Activated CD4-positive, alpha-beta T cell treated with anti-CD3 and anti-CD28 coated beads for 48 hours (primary cell): ENCODE results near the gene ERVH48-1.
A peak's percentile ranks its signal among the peaks of the same experiment; 100 is the strongest.
"Not testable (repeated sequence)": the region's sequence is repeated elsewhere in the genome, so short reads cannot be mapped to it uniquely, and the experiment has no call there.

ENCODE experiments used
- DNase-seq: peaks from one replicate; pipeline ENCODE4 v3.0.0-alpha.2; 2020

Gene ERVH48-1

DNA sequence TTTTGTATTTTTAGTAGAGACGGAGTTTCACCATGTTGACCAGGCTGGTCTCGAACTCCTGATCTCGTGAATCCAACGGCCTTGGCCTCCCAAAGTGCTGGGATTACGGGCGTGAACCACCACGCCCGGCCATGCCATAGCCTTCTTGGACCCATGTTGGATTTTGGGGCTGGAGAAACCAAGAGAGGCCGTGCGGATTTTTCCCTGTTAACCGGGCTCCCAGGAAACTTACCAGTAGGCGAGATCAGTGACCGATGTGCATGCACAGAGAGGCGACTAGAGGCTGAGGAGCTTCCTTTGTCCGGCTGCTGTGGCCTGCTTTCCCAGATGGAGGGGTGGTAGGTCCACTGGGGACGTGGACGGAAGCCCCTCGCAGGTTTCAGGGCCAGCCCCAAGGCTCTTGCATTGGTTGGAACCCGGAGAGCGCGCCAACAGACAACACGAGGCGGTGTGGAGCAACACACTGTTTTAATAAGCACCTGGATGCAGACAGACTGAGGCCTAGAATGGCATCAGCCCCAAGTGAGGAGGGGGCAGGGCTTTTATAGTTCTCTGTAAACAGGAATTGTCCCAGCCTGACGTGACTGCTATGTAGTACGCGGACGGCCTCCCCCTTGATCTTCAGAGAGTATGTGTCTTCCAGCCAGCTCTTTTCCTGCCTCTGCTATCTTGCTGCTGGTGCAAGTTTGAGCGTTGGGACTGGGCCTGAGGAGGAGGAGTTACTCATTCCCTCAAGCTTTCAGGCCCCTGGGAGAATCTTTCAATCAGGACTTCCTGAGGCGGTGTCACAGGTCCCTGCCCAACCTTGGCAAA lies at the start of gene ERVH48-1:
Gene ERVH48-1, minus strand, starts transcription at position 517 of the 813 bp plus-strand sequence. CDS start 6,624 bp downstream, outside the sequence.
- DNase-seq = no peak

DNA sequence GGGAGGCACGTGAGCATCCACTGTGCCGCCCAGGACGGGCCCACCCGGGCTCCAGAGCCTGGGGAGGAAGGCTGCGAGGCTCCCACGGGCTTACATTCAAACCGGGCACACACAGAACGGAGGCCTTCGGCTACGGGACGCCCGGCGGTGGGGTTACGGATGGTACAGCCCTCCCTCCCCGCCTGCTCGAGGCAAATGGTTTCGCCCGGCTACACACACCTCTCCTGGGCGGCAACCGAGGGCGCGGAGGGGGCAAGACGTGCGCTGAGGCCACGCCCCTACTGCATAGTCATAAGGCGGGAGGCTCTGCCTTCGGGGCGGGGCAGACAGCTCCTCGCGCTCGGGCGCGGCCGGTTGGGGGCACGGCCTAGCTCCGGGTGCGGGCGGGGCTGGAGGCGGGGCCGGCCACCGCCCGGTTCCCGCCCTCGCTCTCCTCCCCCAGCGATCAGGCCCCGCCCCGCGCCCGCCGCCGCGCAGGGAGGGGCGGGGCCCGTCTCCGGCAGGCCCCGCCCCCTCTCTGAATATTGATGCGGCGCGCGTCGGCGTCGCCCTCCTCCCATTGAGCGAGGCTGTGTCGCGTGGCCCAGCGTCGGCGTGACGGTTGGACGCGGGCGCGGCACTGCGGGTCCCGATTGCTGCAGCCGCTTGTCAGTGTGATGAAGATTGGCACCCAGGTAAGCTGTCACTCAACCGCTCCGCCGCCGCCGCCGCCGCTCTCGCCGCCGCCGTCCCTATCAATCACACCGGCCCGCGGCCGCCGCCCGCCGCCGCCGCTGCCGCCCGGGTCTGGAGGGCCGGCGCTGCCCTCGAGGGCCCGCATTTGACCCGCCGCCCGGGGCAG lies 48.8 kb upstream of the ERVH48-1 start, which contains the start of gene PKNOX1:
Gene PKNOX1, plus strand, starts transcription at position 572 of the 841 bp plus-strand sequence. CDS start 29,820 bp downstream, outside the sequence.
- DNase-seq = peak; percentile 99

DNA sequence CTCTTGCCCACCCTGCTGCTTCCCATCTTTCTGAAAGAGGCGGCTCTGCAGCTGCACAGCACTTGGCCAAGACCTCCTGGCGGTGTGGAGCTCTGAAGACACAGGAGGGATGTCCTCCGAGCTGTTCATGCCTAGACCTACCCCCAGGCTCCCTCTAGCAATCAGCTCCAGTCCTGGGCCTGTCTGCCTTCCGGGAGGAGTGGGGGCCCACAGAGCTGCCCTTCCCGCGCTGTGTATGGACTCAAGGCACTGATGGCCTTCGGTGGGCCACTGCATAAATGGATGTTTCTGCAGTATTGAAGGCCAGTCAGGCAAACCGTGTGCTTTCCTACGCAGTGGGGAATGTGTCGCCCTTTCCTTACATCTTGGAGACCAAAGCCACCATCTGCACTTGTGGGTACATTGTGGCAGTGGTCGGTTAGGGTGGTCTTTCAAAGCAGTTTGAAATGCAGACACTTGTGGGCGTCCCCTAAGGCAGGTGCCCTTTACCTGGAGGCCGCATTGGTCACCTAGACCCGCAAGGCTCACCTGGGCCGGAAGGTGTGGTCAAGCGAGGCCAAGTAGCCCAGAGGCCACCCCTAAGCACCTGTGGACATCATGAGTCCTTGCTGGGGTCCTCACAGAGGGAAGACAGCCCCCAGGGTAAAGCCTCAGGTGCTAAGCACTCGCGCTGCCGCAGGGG lies 48.0 kb upstream of the ERVH48-1 start:
- no peak for DNase-seq

DNA sequence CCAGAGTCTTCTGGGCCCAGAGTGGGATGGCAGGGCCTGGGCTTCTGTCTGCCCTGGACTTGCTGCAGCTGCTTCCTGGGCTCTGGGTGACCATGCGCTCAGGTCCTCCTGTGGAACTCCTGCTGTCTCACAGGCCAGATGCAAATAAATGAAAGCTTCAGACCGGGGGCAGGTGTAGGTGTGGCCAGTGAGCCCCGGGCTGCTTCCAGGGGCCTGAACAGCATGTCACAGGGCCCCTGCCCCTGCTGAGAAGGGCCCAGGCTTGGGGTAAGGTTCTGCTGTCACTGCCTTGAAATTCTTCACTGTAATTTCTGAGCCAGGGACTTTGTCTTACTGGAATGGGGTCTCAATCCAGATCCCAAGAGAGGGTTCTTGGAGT lies 46.5 kb upstream of the ERVH48-1 start:
- no peak for DNase-seq

DNA sequence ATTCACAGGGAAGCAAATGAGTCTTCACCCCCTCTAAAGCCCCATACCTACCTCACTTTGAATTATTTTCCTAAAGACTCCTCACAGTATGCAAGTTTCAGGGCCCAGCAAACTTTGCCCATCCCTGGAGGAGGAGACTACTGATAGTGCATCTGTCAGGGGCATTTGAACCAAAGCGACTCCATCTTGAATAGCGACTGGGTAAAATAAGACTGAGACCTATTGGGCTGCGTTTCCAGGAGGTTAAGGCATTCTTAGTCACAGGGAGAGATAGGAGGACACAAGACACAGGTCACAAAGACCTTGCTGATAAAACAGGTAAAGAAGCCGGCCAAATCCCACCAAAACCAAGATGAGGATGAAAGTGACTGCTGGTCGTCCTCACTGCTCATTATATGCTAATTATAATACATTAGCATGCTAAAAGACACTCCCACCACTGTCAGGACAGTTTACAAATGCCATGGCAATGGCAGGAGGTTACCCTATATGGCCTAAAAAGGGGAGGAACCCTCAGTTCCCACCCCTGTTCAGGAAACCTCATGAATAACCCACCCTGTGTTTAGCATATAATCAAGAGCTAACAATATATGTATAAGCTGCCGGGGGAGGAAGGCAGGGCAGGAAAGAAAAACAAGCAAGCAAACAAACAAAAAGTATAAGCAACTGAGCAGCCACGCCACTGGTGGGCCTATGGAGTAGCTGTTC lies 45.7 kb upstream of the ERVH48-1 start:
- no peak for DNase-seq

DNA sequence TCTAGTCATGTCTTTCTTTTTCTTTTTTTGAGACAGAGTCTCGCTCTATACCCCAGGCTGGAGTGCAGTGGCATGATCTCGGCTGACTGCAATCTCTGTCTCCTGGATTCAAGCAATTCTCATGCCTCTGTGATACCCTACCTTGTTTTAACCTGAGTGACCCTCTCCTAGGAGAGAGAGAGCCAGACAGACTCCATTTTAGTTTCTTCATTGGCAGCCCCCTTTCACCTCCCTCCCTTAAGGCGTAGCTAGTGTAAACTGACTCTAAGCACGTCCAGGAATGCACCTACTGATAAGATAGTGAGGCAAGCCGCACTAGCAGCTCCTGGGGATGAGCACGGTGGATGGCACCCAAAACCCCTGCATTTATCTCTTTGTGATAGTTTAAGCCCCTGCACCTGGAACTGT lies 43.8 kb upstream of the ERVH48-1 start:
- DNase-seq = no peak

DNA sequence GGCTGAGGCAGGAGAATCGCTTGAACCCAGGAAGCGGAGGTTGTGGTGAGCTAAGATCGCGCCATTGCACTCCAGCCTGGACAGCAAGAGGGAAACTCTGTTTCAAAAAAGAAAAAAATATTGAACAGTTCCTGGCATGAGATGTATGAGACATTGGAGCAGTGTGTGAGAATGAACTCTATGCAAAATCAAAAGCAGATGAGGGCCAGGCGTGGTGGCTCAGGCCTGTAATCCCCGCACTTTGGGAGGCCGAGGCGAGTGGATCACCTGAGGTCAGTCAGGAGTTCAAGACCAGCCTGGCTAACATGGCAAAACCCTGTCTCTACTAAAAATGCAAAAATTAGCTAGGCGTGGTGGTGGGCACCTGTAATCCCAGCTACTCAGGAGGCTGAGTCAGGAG lies 42.2 kb upstream of the ERVH48-1 start:
- not testable (repeated sequence) for DNase-seq

DNA sequence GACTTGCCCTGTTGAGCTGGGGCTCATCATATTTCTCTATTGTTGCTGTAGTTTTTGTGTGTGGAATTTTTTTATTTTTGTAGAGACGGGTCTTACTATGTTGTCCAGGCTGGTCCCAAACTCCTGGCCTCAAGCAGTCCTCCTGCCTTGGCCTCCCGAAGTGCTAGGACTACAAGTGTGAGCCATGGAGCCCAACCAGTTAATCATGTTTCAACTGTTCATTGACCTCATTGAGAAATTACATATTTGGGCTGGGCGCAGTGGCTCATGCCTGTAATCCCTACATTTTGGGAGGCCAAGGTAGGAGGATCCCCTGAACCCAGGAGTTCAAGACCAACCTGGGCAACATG lies 39.8 kb upstream of the ERVH48-1 start:
- no peak for DNase-seq

DNA sequence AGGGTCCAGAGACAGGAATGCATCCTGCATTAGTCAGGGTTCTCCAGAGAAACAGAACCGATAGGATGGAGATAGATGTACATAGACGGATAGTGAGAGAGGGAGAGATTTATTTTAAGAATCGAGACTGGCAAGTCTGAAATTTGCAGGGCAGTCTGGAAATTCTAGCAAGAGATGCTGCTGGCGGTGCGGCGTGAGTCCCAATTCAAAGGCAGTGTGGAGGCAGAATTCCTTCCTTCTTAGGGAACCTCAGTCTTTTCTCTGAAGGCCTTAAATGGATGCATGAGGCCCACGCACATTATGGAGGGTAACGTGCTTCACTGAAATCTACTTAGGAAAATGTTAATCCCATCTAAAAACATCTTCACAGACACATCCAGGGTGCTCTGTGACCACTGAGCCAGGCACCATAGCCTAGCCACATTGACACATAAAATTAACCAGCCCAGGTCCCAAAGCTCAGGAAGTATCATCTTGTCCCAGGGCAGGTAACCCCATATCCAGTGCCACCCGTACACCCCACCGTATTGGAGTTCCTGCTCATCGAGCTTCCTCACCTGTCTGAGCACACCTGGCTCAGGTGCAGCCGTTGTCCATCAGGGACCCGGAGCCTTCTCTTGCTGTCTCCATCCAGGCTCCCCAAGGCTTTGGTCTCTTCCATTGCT lies 39.2 kb upstream of the ERVH48-1 start:
- no peak for DNase-seq

DNA sequence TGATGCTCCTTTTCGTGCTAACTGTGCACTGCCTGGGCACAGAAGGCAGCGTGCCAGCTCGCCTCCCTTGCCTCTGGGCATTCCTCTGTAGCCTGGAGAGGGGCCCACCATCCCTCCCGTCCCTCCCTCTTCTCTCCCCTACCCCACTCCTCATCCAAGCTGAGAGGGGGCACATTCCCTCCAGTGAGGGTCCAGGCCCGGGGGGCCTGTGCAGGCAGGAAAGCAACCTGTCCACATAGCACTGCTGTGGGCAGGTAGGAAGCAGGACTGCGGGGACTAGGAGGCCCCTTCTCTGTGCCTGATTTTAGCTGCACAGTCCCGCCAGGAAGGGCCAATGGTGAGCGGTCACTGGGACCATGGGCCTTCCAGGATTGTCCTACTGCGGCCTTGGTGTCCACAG lies 38.7 kb upstream of the ERVH48-1 start:
- no peak for DNase-seq

DNA sequence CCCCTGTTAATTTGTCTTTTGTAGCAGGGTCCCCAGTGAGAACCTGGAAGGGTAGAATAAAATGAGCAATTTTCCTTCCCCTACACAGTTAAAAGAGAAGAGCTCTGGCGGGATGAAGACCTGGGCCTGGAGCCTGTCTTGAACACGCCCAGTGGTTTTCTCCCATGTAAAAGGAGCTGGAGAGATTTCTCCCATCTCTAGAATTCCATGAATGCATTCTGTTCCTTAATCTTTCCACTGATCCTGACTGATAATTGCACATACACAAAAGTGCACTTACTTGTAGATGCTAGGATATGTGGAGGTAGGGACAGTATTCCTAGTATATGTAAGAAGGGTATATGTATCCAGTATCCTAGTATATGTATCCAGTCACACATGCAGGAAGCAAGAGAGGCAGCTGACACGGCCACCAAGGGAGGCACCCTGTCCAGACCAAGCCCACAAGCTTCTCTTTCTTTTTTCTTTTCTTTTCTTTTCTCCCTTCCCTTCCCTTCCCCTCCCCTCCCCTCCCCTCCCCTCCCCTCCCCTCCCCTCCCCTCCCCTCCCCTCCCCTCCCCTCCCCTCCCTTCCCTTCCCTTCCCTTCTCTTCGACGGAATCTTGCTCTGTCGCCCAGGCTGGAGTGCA lies 37.1 kb upstream of the ERVH48-1 start:
- DNase-seq = no peak

DNA sequence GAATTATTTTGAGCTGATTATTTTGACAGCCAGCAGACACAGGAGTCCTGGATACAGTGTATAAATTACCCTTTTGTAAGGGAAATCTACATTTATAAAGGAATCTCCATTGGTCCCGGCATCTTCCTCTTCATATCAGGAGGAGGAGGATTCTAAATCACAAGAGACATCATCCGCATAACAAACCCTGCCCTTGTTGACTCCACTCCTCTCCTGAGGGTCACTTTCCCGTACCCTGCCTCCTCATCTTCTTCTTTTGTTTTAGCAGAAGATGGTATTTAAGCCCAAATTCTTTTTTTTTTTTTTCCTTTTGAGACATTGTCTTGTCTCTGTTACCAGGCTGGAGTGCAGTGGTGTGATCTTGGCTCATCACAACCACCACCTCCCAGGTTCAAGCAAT lies 34.3 kb upstream of the ERVH48-1 start:
- no peak for DNase-seq

DNA sequence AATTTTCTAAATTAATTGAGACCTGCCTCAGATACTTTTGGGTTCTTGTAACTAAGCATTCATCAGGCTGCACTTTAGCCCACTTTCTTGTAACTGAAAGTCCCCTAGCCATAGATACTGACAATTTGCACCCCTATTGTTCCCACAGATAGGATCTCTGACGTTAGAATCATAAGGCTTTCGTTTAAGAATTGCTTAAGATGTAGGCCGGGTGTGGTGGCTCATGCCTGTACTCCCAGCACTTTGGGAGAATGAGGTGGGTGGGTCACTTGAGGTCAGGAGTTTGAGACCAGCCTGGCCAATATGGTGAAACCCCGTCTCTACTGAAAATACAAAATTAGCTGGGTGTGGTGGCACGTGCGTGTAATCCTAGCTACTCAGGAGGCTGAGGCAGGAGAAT lies 32.7 kb upstream of the ERVH48-1 start:
- not testable (repeated sequence) for DNase-seq

DNA sequence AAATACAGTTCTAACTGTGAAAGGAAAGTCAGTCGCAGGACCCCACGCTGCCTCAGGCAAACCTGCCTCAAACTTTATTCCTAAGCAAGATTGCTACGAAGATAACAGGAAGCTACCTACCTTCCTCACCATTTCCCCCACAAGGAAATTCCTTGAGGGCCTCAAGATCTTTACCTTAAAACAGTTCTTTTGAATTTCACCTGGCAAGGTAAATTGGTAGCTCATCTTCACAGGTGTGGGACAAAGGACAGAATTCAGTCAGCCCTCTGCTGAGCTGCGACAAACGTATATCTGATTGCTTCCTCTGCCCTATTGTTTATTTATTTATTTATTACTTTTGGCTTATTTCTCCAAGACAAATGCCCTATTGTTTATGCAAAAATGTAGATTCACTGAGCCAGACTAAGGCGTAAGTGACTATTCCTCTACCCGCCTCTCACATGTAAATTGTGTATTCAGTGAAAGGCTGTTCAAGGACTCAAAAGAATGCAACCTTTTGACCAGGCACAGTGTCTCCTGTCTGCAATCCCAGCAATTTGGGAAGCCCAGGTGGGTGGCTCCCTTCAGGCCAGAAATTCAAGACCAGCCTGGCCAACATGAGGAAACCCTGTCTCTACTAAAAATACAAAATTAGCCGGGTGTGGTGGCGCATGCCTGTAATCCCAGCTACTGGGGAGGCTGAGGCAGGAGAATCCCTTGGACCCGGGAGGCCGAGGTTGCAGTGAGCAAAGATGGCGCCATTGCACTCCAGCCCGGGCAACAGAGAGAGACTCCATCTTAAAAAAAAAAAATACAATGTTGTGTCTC lies 31.6 kb upstream of the ERVH48-1 start:
- DNase-seq = no peak

DNA sequence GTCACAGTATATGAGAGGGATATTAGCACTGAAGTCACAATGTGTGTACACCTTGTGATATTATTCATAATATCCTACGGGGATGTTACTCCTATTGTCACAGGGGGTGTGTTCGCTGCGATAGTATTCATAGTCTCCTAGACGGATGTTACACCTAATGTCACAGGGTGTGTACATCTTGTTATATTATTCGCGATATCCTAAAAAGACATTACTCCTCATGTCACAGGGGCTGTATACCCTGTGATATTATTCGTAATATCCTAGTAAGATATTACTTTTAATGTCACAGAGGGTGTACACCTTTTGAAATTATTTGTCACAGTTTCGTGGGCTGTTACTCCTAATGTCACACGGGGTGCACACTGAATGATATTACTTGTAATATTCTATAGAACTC lies 25.8 kb upstream of the ERVH48-1 start:
- DNase-seq = not testable (repeated sequence)

DNA sequence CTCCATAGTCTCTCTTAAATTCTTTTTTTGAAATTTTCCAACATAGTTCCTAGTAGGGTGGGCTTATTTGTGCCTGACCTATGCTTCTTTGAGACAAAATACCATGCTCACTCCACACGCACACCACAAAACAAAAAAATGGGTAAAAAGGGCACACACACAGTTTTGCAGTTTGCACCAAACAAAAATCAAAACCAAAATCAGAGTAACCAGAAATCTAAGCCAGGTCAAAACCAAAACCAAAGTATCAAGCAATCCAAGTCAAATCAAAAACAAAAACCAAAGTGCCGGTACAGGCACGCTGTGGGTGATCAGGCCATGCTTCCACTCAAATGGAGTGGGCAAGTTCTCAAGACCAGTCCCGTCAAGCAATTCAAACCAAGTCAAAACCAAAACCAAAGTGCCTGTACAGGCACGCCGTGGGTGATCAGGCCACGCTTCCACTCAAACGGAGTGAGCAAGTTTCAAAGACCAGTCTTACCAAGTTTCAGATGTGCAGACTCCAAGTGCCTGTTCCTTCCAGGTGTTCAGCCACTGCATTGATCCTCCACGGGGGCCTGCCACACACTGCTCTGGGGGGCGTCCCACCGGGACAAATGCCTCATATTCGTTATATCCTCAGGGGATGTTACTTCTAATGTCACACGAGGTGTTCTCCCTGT lies 23.8 kb upstream of the ERVH48-1 start:
- DNase-seq = not testable (repeated sequence)

DNA sequence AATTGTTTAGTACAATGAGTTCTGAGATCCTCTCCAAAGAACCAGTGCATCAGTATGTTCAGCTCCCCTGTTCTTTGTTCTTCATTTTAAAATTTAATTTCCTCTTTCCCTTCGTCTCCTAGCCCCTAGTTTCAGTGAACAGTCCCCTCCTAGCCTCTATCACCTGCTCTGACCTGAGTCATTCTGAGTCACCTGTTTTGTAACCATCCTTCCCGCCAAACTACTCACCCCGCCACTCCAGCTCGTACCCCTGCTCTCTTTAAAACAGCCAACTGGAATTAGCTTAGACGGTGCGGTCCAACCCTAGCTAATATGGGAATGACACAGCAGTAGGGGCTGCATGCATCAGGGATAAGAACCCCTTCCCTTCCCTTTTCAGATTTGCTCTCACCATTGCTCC lies 16.8 kb upstream of the ERVH48-1 start:
- DNase-seq = no peak

DNA sequence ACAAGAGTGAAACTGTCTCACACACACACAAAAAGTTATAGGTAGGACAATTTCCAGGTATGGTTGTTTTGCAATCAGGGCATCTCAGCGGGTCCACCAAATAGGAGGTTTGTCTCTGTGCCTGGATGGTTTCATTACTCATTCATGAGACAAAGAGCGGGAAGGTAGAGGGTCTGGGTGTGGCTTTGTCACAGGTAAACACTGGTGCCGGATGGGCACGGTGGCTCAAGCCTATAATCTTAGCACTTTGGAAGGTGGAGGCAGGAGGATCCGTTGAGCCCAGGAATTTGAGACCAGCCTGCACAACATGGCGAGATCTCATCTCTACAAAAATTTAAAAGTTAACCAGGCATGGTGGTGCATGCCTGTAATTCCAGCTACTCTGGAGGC lies 16.3 kb upstream of the ERVH48-1 start:
- DNase-seq = no peak

DNA sequence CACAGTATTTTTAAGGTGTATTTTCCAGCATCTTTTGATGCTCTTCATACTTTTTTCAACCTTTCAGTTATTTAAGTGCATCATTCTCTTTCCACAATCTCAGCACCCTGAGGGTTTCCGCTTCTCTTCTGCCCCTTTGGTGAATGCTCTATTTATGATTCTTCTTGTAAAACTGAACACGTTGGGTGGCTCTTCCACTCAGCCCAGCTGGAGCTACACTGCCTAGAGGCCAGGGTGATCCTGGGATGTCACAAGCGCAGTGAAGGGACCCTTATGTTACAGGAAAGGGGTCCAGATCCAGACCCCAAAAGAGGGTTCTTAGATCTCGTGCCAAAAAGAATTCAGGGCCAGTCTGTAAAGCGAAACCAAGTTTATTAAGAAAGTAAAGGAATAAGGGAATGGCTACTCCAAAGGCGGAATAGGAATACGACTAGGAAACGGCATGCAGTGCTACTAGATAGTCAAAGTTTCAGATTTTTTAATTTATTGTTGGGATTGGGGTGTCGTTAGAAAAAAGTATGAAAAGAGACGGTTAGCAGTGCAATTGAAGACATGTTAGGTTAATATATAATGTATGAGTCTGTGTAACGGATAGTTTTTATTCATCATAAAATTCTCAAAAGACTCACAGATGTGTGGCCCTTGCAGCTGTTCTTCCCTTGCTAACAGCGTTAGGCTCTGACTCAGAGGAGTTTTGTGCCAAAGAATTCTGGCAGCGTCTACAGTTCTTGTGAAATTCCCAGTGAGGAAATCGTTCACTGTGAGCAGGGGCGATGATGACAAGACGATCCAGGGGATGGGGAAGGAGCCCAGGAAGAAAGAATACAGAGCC lies 14.4 kb upstream of the ERVH48-1 start:
- DNase-seq = no peak
